Inflammatory macrophage treated with lipopolysaccharide for 4 hours (primary cell): ENCODE data around the gene DNAAF9.

Experiments used
- DNase-seq: peaks from one replicate; pipeline ENCODE4 v3.0.0-alpha.2; 2020

DNAAF9 gene

GRCh38 chr20:3409417-3409816 is 1.9 kb upstream of the DNAAF9 start:
- DNase-seq: no peak

GRCh38 chr20:3407771-3408637 is 535 bp upstream of the DNAAF9 start:
- DNase-seq: peak; percentile 81

GRCh38 chr20:3406481-3407039 is 909 bp downstream of the DNAAF9 start:
- peak; percentile 35 for DNase-seq

GRCh38 chr20:3405696-3406358 is 1.6 kb downstream of the DNAAF9 start:
- no peak for DNase-seq

- DNase-seq: no peak
These were observed 2.3 kb downstream of the DNAAF9 start for GRCh38 chr20:3405139-3405538.

GRCh38 chr20:3404402-3404801 is 3.1 kb downstream of the DNAAF9 start:
- peak; percentile 33 for DNase-seq

GRCh38 chr20:3403741-3404140 is 3.7 kb downstream of the DNAAF9 start:
- DNase-seq: no peak

GRCh38 chr20:3402453-3402852 is 5.0 kb downstream of the DNAAF9 start:
- DNase-seq: no peak

- DNase-seq: no peak
These were observed 7.0 kb downstream of the DNAAF9 start for GRCh38 chr20:3400260-3401155.

- DNase-seq: no peak
These were observed 8.7 kb downstream of the DNAAF9 start for GRCh38 chr20:3398681-3399252.

GRCh38 chr20:3396492-3396891 is 11.0 kb downstream of the DNAAF9 start:
- no peak for DNase-seq

GRCh38 chr20:3392756-3393155 is 14.7 kb downstream of the DNAAF9 start:
- no peak for DNase-seq

GRCh38 chr20:3390759-3391425 is 16.6 kb downstream of the DNAAF9 start:
- DNase-seq: no peak

GRCh38 chr20:3383878-3384495 is 23.5 kb downstream of the DNAAF9 start:
- DNase-seq: no peak

- DNase-seq: no peak
These were observed 24.6 kb downstream of the DNAAF9 start for GRCh38 chr20:3382836-3383235.

GRCh38 chr20:3380228-3381070 is 27.0 kb downstream of the DNAAF9 start:
- no peak for DNase-seq

- no peak for DNase-seq
These were observed 29.3 kb downstream of the DNAAF9 start for GRCh38 chr20:3378138-3378537.

- no peak for DNase-seq
These were observed 29.8 kb downstream of the DNAAF9 start for GRCh38 chr20:3377644-3378043.

- DNase-seq: no peak
These were observed 33.2 kb downstream of the DNAAF9 start for GRCh38 chr20:3374296-3374695.

- DNase-seq: peak; percentile 83
These were observed 35.7 kb downstream of the DNAAF9 start for GRCh38 chr20:3371754-3372153.

GRCh38 chr20:3367089-3367488 is 40.4 kb downstream of the DNAAF9 start:
- no peak for DNase-seq
